ENCODE measurements around the gene WWP2. TPM values are rescaled to one million over a fixed set of nuclear protein-coding genes. Genes with fewer than 3 reads are reported as not detected.

WWP2 gene
- polyA plus RNA-seq, 3 donors = 29.6 to 54.4 (median 46.0) TPM

DNA sequence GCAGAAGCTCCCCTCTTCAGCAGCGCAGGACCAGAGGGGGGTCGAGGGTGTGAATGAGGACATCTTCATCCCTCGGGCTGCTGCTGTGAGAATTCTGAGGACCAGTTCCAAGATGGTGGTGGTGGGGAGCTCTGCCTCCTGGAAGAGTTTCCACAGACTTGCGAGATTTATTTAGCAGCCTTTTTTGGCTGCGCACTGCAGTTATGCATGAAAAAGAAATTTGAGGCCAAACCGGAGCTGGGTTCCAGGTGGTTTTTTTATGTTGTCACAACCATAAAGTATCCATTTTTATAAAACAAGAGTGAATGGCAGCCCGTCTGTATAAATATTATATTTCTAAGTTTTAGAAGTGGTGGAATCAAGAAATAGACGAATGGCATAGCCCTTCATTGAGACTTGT is 112.1 kb downstream of the WWP2 start:
- intact Hi-C loops (cut with micrococcal nuclease) = no loop called here
- Mint-ChIP-seq H3K4me3 (no peak overlapping the region), H3K27me3 (ENCODE audit: low read depth in 3 of 3) (no peaks in the 10 kb centered on the region), H3K36me3 (peaks cover 90 to 99% of the 10 kb centered on the region in 2 donors), H3K27ac (no peak overlapping the region), H3K4me1 (no peaks in the 10 kb centered on the region), H3K9me3 (peaks cover 0 to 14% (median 7%) of the 10 kb centered on the region in 7 donors)
- no peak overlapping the region for H3K27ac ChIP-seq (ENCODE audit: low read depth in 1 of 2, low read length in 2 of 2)
- peaks cover 76 to 100% of the 10 kb centered on the region in 2 donors for H3K36me3 ChIP-seq (replicated peaks in 1 of 2; ENCODE audit: control insufficient read depth in 1 of 2, insufficient read depth in 2 of 2, low read length in 2 of 2)
- H3K9me3 ChIP-seq (replicated peaks in 1 of 2; ENCODE audit: control insufficient read depth in 1 of 2, insufficient read depth in 1 of 2, low read length in 2 of 2) = peaks cover 5 to 6% of the 10 kb centered on the region in 2 donors
- no peak overlapping the region for H3K4me3 ChIP-seq (replicated peaks in 1 of 3; ENCODE audit: low read depth in 2 of 3, low read length in 3 of 3)
- H3K79me2 ChIP-seq (ENCODE audit: insufficient read depth, low read length) = no peaks in the 10 kb centered on the region
- H4K20me1 ChIP-seq (ENCODE audit: insufficient read depth, low read length) = peaks cover 60% of the 10 kb centered on the region
- WGBS (ENCODE audit: insufficient coverage) = 43% methylated on average over 2 of the region's 8 CpGs
- no peak overlapping the region for H3K9ac ChIP-seq (ENCODE audit: insufficient read depth, low read length, poor library complexity, severe bottlenecking)
- H3K4me2 ChIP-seq (replicated peaks; ENCODE audit: extremely low read depth, low read length, poor library complexity, severe bottlenecking) = no peak overlapping the region
- no peaks in the 10 kb centered on the region for H3K4me1 ChIP-seq (ENCODE audit: control insufficient read depth in 1 of 2, insufficient read depth in 2 of 2, low read length in 2 of 2)
- no peak for DNase-seq
- H2AFZ ChIP-seq (ENCODE audit: insufficient read depth, low read depth, low read length, poor library complexity, severe bottlenecking) = no peak overlapping the region
- TF ChIP-seq, protein P1, sequence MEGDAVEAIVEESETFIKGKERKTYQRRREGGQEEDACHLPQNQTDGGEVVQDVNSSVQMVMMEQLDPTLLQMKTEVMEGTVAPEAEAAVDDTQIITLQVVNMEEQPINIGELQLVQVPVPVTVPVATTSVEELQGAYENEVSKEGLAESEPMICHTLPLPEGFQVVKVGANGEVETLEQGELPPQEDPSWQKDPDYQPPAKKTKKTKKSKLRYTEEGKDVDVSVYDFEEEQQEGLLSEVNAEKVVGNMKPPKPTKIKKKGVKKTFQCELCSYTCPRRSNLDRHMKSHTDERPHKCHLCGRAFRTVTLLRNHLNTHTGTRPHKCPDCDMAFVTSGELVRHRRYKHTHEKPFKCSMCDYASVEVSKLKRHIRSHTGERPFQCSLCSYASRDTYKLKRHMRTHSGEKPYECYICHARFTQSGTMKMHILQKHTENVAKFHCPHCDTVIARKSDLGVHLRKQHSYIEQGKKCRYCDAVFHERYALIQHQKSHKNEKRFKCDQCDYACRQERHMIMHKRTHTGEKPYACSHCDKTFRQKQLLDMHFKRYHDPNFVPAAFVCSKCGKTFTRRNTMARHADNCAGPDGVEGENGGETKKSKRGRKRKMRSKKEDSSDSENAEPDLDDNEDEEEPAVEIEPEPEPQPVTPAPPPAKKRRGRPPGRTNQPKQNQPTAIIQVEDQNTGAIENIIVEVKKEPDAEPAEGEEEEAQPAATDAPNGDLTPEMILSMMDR (IDR thresholded peaks at IDR 0.05) = no peak
- no peaks in the 10 kb centered on the region for H3K27me3 ChIP-seq (ENCODE audit: control insufficient read depth in 2 of 2, insufficient read depth in 2 of 2, low read length in 2 of 2)

- H3K27ac ChIP-seq (ENCODE audit: low read depth in 1 of 2, low read length in 2 of 2) = no peak overlapping the region
- Mint-ChIP-seq H3K27me3 (ENCODE audit: low read depth in 3 of 3) (no peaks in the 10 kb centered on the region), H3K36me3 (peaks cover 70 to 82% of the 10 kb centered on the region in 2 donors), H3K4me1 (no peaks in the 10 kb centered on the region), H3K27ac (peak overlapping the region in 1 of 7 donors; percentile 4), H3K9me3 (peaks cover 0 to 12% (median 6%) of the 10 kb centered on the region in 7 donors), H3K4me3 (no peak overlapping the region)
- peaks cover 63 to 82% of the 10 kb centered on the region in 2 donors for H3K36me3 ChIP-seq (replicated peaks in 1 of 2; ENCODE audit: control insufficient read depth in 1 of 2, insufficient read depth in 2 of 2, low read length in 2 of 2)
- no peaks in the 10 kb centered on the region for H3K27me3 ChIP-seq (ENCODE audit: control insufficient read depth in 2 of 2, insufficient read depth in 2 of 2, low read length in 2 of 2)
- 88% methylated on average over 10 of the region's 10 CpGs for WGBS (ENCODE audit: insufficient coverage)
- H3K79me2 ChIP-seq (ENCODE audit: insufficient read depth, low read length) = peaks cover under 1% of the 10 kb centered on the region
- TF ChIP-seq, protein P1 (IDR thresholded peaks at IDR 0.05) = no peak
- H3K4me1 ChIP-seq (ENCODE audit: control insufficient read depth in 1 of 2, insufficient read depth in 2 of 2, low read length in 2 of 2) = no peaks in the 10 kb centered on the region
- no peak overlapping the region for H2AFZ ChIP-seq (ENCODE audit: insufficient read depth, low read depth, low read length, poor library complexity, severe bottlenecking)
- intact Hi-C loops (cut with micrococcal nuclease) = no loop called here
- peaks cover 69% of the 10 kb centered on the region for H4K20me1 ChIP-seq (ENCODE audit: insufficient read depth, low read length)
- H3K9me3 ChIP-seq (replicated peaks in 1 of 2; ENCODE audit: control insufficient read depth in 1 of 2, insufficient read depth in 1 of 2, low read length in 2 of 2) = peaks cover 5 to 6% of the 10 kb centered on the region in 2 donors
- no peak for DNase-seq
- H3K4me2 ChIP-seq (replicated peaks; ENCODE audit: extremely low read depth, low read length, poor library complexity, severe bottlenecking) = no peak overlapping the region
- no peak overlapping the region for H3K4me3 ChIP-seq (replicated peaks in 1 of 3; ENCODE audit: low read depth in 2 of 3, low read length in 3 of 3)
- H3K9ac ChIP-seq (ENCODE audit: insufficient read depth, low read length, poor library complexity, severe bottlenecking) = no peak overlapping the region
Measured at GRCh38 chr16:69880640-69881133, 118.6 kb downstream of the WWP2 start.
